ENCODE results near the gene RHOF.
"Not testable (repeated sequence)": the region's sequence is repeated elsewhere in the genome, so short reads cannot be mapped to it uniquely, and the experiment has no call there.

Gene RHOF

GRCh38 chr12:121755591-121755990, 37.9 kb downstream of the RHOF start:
- peaks cover 11% of the 10 kb centered on the region for H3K36me3 ChIP-seq (ENCODE audit: control insufficient read depth, insufficient read depth, low read length)
- H3K27me3 ChIP-seq (ENCODE audit: control insufficient read depth, insufficient read depth, low read length): no peaks in the 10 kb centered on the region
- no peaks in the 10 kb centered on the region for H3K4me1 ChIP-seq (ENCODE audit: control insufficient read depth, insufficient read depth, low read length)
- no peak overlapping the region for H3K4me3 ChIP-seq (ENCODE audit: low read depth, low read length)
- no peaks in the 10 kb centered on the region for H3K9me3 ChIP-seq (ENCODE audit: control insufficient read depth, insufficient read depth, low read length)
- H3K9ac ChIP-seq (ENCODE audit: low read depth, low read length): no peak overlapping the region

- no peaks in the 10 kb centered on the region for H3K4me1 ChIP-seq (ENCODE audit: control insufficient read depth, insufficient read depth, low read length)
- H3K27me3 ChIP-seq (ENCODE audit: control insufficient read depth, insufficient read depth, low read length): no peaks in the 10 kb centered on the region
- H3K9ac ChIP-seq (ENCODE audit: low read depth, low read length): no peak overlapping the region
- H3K36me3 ChIP-seq (ENCODE audit: control insufficient read depth, insufficient read depth, low read length): peaks cover 18% of the 10 kb centered on the region
- no peak overlapping the region for H3K4me3 ChIP-seq (ENCODE audit: low read depth, low read length)
- H3K9me3 ChIP-seq (ENCODE audit: control insufficient read depth, insufficient read depth, low read length): no peaks in the 10 kb centered on the region
These were observed 38.7 kb downstream of the RHOF start for GRCh38 chr12:121754836-121755235.

GRCh38 chr12:121753844-121754264, 39.6 kb downstream of the RHOF start:
- Histone ChIP-seq H3K9me3 (ENCODE audit: control insufficient read depth, insufficient read depth, low read length) (no peaks in the 10 kb centered on the region), H3K36me3 (ENCODE audit: control insufficient read depth, insufficient read depth, low read length) (peaks cover 18% of the 10 kb centered on the region), H3K27me3 (ENCODE audit: control insufficient read depth, insufficient read depth, low read length) (no peaks in the 10 kb centered on the region), H3K4me3 (ENCODE audit: low read depth, low read length) (no peak overlapping the region), H3K9ac (ENCODE audit: low read depth, low read length) (no peak overlapping the region), H3K4me1 (ENCODE audit: control insufficient read depth, insufficient read depth, low read length) (no peaks in the 10 kb centered on the region)

GRCh38 chr12:121751749-121752351, 41.6 kb downstream of the RHOF start:
- no peaks in the 10 kb centered on the region for H3K4me1 ChIP-seq (ENCODE audit: control insufficient read depth, insufficient read depth, low read length)
- no peaks in the 10 kb centered on the region for H3K9me3 ChIP-seq (ENCODE audit: control insufficient read depth, insufficient read depth, low read length)
- H3K36me3 ChIP-seq (ENCODE audit: control insufficient read depth, insufficient read depth, low read length): peaks cover 18% of the 10 kb centered on the region
- H3K27me3 ChIP-seq (ENCODE audit: control insufficient read depth, insufficient read depth, low read length): no peaks in the 10 kb centered on the region
- H3K4me3 ChIP-seq (ENCODE audit: low read depth, low read length): no peak overlapping the region
- H3K9ac ChIP-seq (ENCODE audit: low read depth, low read length): no peak overlapping the region

- no peaks in the 10 kb centered on the region for H3K27me3 ChIP-seq (ENCODE audit: control insufficient read depth, insufficient read depth, low read length)
- no peak overlapping the region for H3K4me3 ChIP-seq (ENCODE audit: low read depth, low read length)
- no peaks in the 10 kb centered on the region for H3K9me3 ChIP-seq (ENCODE audit: control insufficient read depth, insufficient read depth, low read length)
- H3K9ac ChIP-seq (ENCODE audit: low read depth, low read length): no peak overlapping the region
- no peaks in the 10 kb centered on the region for H3K4me1 ChIP-seq (ENCODE audit: control insufficient read depth, insufficient read depth, low read length)
- H3K36me3 ChIP-seq (ENCODE audit: control insufficient read depth, insufficient read depth, low read length): peaks cover 18% of the 10 kb centered on the region
These were observed 42.5 kb downstream of the RHOF start for GRCh38 chr12:121751034-121751433.

- Histone ChIP-seq H3K4me1 (ENCODE audit: control insufficient read depth, insufficient read depth, low read length) (no peaks in the 10 kb centered on the region), H3K9me3 (ENCODE audit: control insufficient read depth, insufficient read depth, low read length) (no peaks in the 10 kb centered on the region), H3K4me3 (ENCODE audit: low read depth, low read length) (no peak overlapping the region), H3K9ac (ENCODE audit: low read depth, low read length) (no peak overlapping the region), H3K36me3 (ENCODE audit: control insufficient read depth, insufficient read depth, low read length) (peaks cover 18% of the 10 kb centered on the region), H3K27me3 (ENCODE audit: control insufficient read depth, insufficient read depth, low read length) (no peaks in the 10 kb centered on the region)
These were observed 43.0 kb downstream of the RHOF start for GRCh38 chr12:121750507-121750955.

GRCh38 chr12:121749267-121749666, 44.2 kb downstream of the RHOF start:
- Histone ChIP-seq H3K36me3 (ENCODE audit: control insufficient read depth, insufficient read depth, low read length) (peaks cover 18% of the 10 kb centered on the region), H3K27me3 (ENCODE audit: control insufficient read depth, insufficient read depth, low read length) (no peaks in the 10 kb centered on the region)

GRCh38 chr12:121748571-121749265, 44.8 kb downstream of the RHOF start:
- H3K9ac ChIP-seq (ENCODE audit: low read depth, low read length): no peak overlapping the region
- no peaks in the 10 kb centered on the region for H3K27me3 ChIP-seq (ENCODE audit: control insufficient read depth, insufficient read depth, low read length)
- no peaks in the 10 kb centered on the region for H3K9me3 ChIP-seq (ENCODE audit: control insufficient read depth, insufficient read depth, low read length)
- H3K36me3 ChIP-seq (ENCODE audit: control insufficient read depth, insufficient read depth, low read length): peaks cover 18% of the 10 kb centered on the region
- no peak overlapping the region for H3K4me3 ChIP-seq (ENCODE audit: low read depth, low read length)
- H3K4me1 ChIP-seq (ENCODE audit: control insufficient read depth, insufficient read depth, low read length): no peaks in the 10 kb centered on the region

More at GRCh38 chr12:121749267-121749666, 44.2 kb downstream of the RHOF start:
- H3K9ac ChIP-seq (ENCODE audit: low read depth, low read length): no peak overlapping the region
- H3K9me3 ChIP-seq (ENCODE audit: control insufficient read depth, insufficient read depth, low read length): no peaks in the 10 kb centered on the region
- H3K4me1 ChIP-seq (ENCODE audit: control insufficient read depth, insufficient read depth, low read length): no peaks in the 10 kb centered on the region
- no peak overlapping the region for H3K4me3 ChIP-seq (ENCODE audit: low read depth, low read length)

GRCh38 chr12:121748218-121748570, 45.3 kb downstream of the RHOF start:
- Histone ChIP-seq H3K4me3 (ENCODE audit: low read depth, low read length) (no peak overlapping the region), H3K4me1 (ENCODE audit: control insufficient read depth, insufficient read depth, low read length) (no peaks in the 10 kb centered on the region), H3K27me3 (ENCODE audit: control insufficient read depth, insufficient read depth, low read length) (no peaks in the 10 kb centered on the region), H3K36me3 (ENCODE audit: control insufficient read depth, insufficient read depth, low read length) (peaks cover 18% of the 10 kb centered on the region), H3K9me3 (ENCODE audit: control insufficient read depth, insufficient read depth, low read length) (no peaks in the 10 kb centered on the region), H3K9ac (ENCODE audit: low read depth, low read length) (no peak overlapping the region)

- H3K9ac ChIP-seq (ENCODE audit: low read depth, low read length); H3K9me3 ChIP-seq (ENCODE audit: control insufficient read depth, insufficient read depth, low read length); H3K27me3 ChIP-seq (ENCODE audit: control insufficient read depth, insufficient read depth, low read length); H3K4me1 ChIP-seq (ENCODE audit: control insufficient read depth, insufficient read depth, low read length); H3K36me3 ChIP-seq (ENCODE audit: control insufficient read depth, insufficient read depth, low read length); H3K4me3 ChIP-seq (ENCODE audit: low read depth, low read length): not testable (repeated sequence)
These were observed 47.9 kb downstream of the RHOF start for GRCh38 chr12:121745545-121745944.

- no peaks in the 10 kb centered on the region for H3K9me3 ChIP-seq (ENCODE audit: control insufficient read depth, insufficient read depth, low read length)
- H3K4me1 ChIP-seq (ENCODE audit: control insufficient read depth, insufficient read depth, low read length): no peaks in the 10 kb centered on the region
- no peaks in the 10 kb centered on the region for H3K36me3 ChIP-seq (ENCODE audit: control insufficient read depth, insufficient read depth, low read length)
- no peak overlapping the region for H3K9ac ChIP-seq (ENCODE audit: low read depth, low read length)
- H3K27me3 ChIP-seq (ENCODE audit: control insufficient read depth, insufficient read depth, low read length): no peaks in the 10 kb centered on the region
- H3K4me3 ChIP-seq (ENCODE audit: low read depth, low read length): no peak overlapping the region
These were observed 51.7 kb downstream of the RHOF start for GRCh38 chr12:121741743-121742142.

GRCh38 chr12:121740847-121741246, 52.6 kb downstream of the RHOF start:
- Histone ChIP-seq H3K4me3 (ENCODE audit: low read depth, low read length) (no peak overlapping the region), H3K4me1 (ENCODE audit: control insufficient read depth, insufficient read depth, low read length) (no peaks in the 10 kb centered on the region), H3K9me3 (ENCODE audit: control insufficient read depth, insufficient read depth, low read length) (no peaks in the 10 kb centered on the region), H3K27me3 (ENCODE audit: control insufficient read depth, insufficient read depth, low read length) (no peaks in the 10 kb centered on the region), H3K9ac (ENCODE audit: low read depth, low read length) (no peak overlapping the region), H3K36me3 (ENCODE audit: control insufficient read depth, insufficient read depth, low read length) (no peaks in the 10 kb centered on the region)
